HG02970 (cell line): ENCODE measurements around the gene PDGFB.

Source experiments
- ATAC-seq: cut with Tn5 transposase; IDR thresholded peaks from one replicate; pipeline ENCODE4 v1.9.1; 2021; ENCODE audit warnings: mild to moderate bottlenecking, moderate library complexity, moderate number of reproducible peaks; ENCODE audit not compliant: unreplicated experiment, low FRiP score

The PDGFB gene

GRCh38 chr22:39255449-39256185 is 10.8 kb upstream of the PDGFB start:
- no peak for ATAC-seq

DNA sequence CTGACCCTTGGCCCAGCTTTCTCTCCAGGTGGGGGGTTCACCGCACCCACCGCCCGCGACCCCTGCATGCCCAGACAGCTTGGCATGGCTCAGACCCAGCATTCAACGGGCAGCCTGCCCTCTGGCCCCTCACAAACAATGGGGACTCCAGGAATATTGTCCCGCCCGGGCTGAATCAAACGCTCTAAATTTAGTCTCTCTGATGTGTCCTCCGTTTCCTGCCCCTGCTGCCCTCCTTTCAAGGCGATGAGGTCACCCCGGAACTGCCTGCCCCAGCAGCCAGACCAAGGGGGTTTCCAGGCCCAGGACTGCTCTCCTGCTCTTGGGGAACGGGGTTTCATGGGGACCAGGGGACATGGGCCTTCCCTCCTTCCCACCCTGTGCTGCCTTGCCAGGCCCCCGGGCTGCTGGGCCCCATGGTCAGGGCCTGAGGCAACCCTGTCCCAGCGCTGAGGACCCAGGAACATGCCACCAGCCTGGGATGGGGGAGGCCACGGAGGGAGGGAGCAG is 10.1 kb upstream of the PDGFB start:
- ATAC-seq = no peak

DNA sequence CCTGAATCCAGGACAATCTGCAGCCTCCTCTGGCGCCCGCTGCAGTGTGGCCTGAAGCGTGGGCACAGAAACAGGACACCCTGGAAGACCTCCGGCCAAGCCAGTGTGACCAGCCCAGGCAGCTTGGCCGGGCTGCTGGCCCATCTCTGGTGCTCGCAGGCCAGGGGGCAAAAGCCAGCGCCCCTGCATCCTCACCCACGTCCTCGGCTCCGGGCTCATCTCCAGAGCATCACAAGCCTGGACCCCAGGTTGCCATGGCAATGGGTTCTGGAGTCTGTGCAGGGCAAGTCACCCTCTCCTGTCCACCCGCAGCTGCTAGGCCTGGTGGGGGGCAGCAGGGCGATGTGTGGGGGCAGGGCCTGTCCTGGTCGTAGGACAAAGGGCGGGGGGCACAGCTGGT is 9.3 kb upstream of the PDGFB start:
- no peak for ATAC-seq

GRCh38 chr22:39253435-39254070 is 8.8 kb upstream of the PDGFB start:
- ATAC-seq = no peak

DNA sequence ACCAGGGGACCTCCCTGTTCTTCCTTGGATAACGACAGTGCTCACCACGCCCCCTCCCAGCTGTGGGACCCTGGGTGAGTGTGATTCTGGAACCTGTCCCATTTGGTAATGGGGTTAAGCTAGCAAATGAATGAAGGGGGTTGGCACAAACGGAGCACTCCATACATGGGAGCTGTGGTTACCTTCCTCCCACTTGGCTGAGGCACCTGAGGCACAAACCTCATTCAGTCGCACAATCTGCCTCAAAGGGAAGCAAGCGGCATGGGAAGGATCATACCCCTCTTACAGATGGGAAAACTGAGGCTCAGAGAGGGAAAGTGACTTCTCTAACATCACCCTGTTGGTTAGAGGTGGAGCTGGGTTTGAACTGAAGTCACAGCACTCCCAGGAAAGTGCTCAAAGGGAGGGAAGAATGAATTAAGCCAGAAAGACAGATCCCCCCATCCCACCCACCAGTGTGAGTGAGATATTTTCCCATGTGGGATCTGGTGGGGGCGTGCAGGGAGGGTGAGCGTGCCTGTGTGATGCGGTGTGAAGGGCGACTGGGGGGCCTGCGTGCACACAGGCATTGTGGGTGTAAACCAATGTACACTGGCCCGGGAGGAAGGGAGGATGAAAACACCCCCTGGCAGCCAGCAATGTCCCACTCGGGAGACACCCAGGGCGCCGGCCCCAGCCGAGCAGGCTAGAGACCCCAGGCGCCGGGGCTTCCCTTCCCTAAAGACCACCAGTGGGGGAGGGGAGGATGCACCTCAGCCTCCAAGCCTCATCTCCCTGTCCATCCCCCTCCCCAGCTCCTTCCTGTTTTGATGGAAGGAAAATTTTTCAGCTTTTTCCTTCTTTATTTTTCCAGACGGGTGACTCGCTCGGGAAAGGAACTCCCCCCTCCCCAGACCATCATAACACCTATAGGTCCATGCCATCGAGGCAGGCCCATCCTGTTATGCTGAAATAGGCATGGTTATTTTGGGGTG is 8.0 kb upstream of the PDGFB start:
- no peak for ATAC-seq

GRCh38 chr22:39251762-39252460 is 7.1 kb upstream of the PDGFB start:
- no peak for ATAC-seq

GRCh38 chr22:39250838-39251237 is 6.1 kb upstream of the PDGFB start:
- ATAC-seq = no peak

GRCh38 chr22:39250131-39250530 is 5.3 kb upstream of the PDGFB start:
- no peak for ATAC-seq

DNA sequence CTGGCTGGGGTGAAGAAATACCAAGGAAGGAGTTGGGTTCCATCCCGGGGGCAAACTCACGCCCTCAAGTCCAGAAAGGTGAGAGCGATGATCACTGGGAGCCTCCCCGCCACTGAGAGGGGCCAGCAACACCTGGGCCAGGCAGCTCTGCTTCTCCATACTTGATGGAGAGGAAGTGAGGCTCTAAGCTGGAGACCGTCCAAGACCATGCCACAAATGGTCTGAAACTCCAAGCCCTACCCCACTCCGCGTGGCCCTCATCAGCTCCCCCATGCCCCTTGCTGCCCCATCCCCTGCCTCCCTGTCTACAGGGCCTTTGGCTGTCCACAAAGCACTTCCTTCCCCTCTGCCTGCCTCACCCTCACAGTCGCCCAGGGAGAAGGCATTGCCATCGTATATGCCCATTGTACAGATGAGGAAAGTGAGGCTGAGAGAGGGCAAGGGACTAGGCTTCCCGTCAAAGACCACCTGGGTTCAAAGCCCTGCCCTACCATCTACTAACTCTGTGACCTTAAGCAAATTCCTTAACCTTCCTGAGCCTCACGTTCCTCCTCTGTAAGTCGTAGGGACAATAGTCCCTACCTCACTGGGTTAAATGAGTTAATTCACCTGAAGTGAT is 4.4 kb upstream of the PDGFB start:
- ATAC-seq = no peak

- no peak for ATAC-seq
Observed at GRCh38 chr22:39248254-39248653, 3.5 kb upstream of the PDGFB start.

- no peak for ATAC-seq
Observed at GRCh38 chr22:39247361-39247760, 2.6 kb upstream of the PDGFB start.

GRCh38 chr22:39246690-39247332 is 2.0 kb upstream of the PDGFB start:
- no peak for ATAC-seq

- no peak for ATAC-seq
Observed at GRCh38 chr22:39246217-39246616, 1.4 kb upstream of the PDGFB start.

GRCh38 chr22:39245130-39246039 is 603 bp upstream of the PDGFB start:
- ATAC-seq = no peak

DNA sequence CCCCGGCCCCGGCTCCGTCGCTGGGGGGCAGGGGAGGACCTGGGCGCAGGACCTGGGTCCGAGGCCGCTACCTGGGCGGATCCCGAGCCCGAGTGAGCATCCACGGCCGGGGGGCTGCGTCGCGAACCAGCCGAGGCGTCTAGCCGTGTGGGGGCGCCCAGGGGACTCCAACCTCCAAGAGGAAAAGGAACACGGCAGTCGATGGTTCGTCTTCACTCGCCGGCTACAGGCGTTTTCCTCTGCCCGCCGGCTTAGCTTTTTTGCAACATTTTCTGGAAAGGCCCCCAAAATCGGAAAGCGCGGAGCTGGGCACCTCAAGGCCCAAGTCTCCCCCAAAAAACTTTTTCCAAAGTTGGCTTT is 666 bp downstream of the PDGFB start:
- ATAC-seq = no peak

DNA sequence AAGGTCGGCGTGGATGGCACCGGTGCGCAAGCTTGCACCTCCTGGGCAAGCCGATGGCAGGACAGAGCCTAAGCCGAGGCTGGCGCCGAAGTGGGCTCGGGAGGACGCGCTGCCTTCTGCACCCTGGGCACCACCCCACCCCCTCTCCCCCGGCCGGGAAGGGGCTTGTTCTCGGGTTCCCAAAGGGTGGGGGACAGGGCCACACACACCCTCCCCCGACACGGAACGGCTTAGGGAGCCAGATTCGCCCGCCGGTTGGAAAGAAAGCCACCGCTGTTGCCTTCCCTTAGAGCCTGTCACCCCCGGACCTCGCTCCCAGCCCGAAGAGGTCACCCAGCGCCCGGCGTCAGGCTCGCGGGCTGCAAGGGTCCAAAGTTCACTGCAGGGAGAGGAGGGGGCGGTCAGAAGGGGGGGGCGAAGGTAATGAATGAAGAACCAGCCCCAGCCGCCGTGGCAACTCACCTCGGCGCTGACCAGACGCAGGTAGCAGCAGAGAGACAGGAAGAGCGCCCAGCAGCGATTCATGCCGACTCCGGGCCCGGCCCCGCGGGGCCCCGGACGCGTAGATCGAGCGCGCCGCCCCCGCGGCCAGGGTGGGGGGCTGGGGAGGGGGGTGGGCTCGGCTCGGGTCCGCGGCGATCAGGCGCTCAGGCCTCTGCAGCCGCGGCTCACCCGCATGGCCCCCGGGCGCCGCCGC is 1.2 kb downstream of the PDGFB start:
- ATAC-seq = no peak

DNA sequence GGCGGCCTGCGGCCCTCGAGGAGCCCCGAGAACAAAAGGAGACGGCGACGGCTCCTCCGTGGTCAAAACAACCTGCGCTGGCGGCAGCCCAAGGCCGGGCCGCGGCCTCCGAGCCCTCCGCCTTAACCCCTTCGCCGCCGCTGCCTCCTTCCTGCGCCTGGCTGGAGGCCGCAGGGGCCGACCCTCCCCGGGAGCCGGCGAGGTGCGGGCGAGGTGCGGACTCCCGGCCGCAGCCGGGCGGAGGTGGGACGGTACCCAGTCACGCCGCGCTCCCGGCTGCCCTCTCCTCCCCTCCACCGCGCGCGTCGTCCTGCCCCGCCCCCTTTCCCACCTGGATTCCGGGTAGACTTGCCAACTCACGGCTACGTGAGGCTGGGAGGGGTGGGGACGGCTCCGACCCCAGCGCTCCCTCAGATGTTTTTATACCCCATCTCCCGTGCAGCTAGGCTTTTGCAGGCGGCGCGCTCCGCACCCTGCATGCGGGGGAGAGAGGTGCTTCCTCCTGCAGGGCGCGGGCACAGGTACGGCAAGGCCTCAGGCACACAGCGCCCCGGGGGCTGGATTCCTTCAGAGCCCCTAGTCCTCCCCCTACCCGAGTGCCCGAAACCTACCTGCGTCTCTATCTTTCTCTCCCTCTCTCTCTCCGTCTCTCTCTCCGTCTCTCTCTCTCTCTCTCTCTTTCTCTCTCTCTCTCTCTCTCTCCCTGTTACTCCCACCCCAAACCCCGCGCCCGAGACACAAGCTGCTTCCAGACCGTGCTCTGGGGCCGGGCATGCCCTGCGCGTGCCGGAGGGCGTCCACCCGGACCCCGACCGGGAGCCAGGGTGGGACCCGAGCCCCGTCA is 2.0 kb downstream of the PDGFB start:
- ATAC-seq = no peak
